ENCODE measurements around the gene PROB1. TPM values are rescaled to one million over a fixed set of nuclear protein-coding genes. Genes with fewer than 3 reads are reported as not detected.
A peak's percentile ranks its signal among the peaks of the same experiment; 100 is the strongest.

The PROB1 gene
- total RNA-seq, 8 experiments from 2014 or later: 0.56 to 3.8 (median 1.3) TPM

- Histone ChIP-seq H3K4me3 (no peak overlapping the region), H3K4me1 (replicated peaks in 1 of 2) (no peaks in the 10 kb centered on the region), H3K27ac (no peak overlapping the region)
- ATAC-seq (replicated peaks in 6 of 8): no peak
- in situ Hi-C loops (cut with MboI; ENCODE audit: low pct_unique_long_range_greater_than_20kb in 2 of 9, low sequenced_read_pairs in 9 of 9, unreplicated experiment in 9 of 9): no loop called here
- WGBS, 10 experiments: 60 to 100% (median 92%) methylated on average over 1 to 6 of the region's 8 CpGs; no CpG with 5 or more reads in 5 of the 10 experiments
Observed at GRCh38 chr5:139396691-139397090, 1.8 kb upstream of the PROB1 start.

DNA sequence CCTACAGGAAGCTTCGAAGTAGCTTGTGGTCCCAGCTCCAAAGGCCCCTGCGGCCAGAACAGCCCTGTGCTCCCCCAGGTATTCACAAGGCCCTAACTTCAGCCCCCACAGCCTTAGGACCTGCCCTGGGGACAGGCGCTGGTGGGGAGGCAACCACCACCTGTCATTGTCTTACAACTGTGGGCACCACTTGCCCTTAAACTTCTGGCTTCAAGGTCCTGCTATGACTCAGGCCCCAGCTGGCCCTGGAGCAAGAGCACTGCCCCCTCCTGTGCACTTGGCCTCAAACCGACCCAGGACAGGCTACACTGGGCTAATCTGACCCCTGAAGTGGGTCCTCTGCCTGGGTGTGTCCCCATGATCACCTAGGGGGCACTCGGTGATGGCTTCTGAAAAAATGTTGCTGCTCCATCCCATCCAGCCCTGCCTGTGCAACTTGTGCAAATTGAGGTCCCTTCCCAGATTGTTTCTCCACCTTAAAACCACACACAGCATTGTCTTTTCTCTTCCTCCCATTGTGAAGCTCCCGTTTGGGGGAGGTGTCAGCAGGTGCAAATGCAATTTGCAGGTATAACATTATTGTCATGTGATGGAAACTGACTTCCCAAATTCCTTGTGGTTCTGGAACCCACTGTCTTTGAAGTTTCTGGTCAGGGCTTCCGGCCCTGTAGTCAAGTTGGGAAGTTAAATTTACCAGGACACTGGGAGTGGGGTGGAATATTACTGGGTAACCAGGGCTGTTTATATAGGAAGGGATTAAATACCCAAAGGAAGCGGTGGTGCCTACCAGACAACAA, 1.1 kb upstream of the PROB1 start:
- 50 to 100% (median 83%) methylated on average over 1 to 4 of the region's 8 CpGs; no CpG with 5 or more reads in 3 of the 10 experiments for WGBS, 10 experiments
- in situ Hi-C loops (cut with MboI; ENCODE audit: low pct_unique_long_range_greater_than_20kb in 2 of 9, low sequenced_read_pairs in 9 of 9, unreplicated experiment in 9 of 9): no loop called here
- no peak for ATAC-seq (replicated peaks in 6 of 8)
- Histone ChIP-seq H3K27ac (no peak overlapping the region), H3K4me1 (replicated peaks in 1 of 2) (no peaks in the 10 kb centered on the region), H3K4me3 (no peak overlapping the region)

- H3K4me3 ChIP-seq: peak overlapping the region; percentile 14 to 39 (median 24)
- WGBS, 10 experiments: 0 to 10% (median 0%) methylated on average over 1 to 3 of the region's 62 CpGs; no CpG with 5 or more reads in 7 of the 10 experiments
- no peaks in the 10 kb centered on the region for H3K4me1 ChIP-seq (replicated peaks in 1 of 2)
- ATAC-seq (replicated peaks in 6 of 8): peak; percentile 20 to 74 (median 52)
- in situ Hi-C loops (cut with MboI; ENCODE audit: low pct_unique_long_range_greater_than_20kb in 2 of 9, low sequenced_read_pairs in 9 of 9, unreplicated experiment in 9 of 9): no loop called here
- H3K27ac ChIP-seq: no peak overlapping the region
Observed at GRCh38 chr5:139394123-139394653, 716 bp downstream of the PROB1 start.

- ATAC-seq (replicated peaks in 6 of 8): no peak
- Histone ChIP-seq H3K27ac (no peak overlapping the region), H3K4me3 (peak overlapping the region; percentile 14 to 39 (median 24)), H3K4me1 (replicated peaks in 1 of 2) (no peaks in the 10 kb centered on the region)
- 3 to 36% (median 8%) methylated on average over 2 to 24 of the region's 49 CpGs; no CpG with 5 or more reads in 3 of the 10 experiments for WGBS, 10 experiments
- in situ Hi-C loops (cut with MboI; ENCODE audit: low pct_unique_long_range_greater_than_20kb in 2 of 9, low sequenced_read_pairs in 9 of 9, unreplicated experiment in 9 of 9): no loop called here
Observed at GRCh38 chr5:139393497-139394122, 1.3 kb downstream of the PROB1 start.

DNA sequence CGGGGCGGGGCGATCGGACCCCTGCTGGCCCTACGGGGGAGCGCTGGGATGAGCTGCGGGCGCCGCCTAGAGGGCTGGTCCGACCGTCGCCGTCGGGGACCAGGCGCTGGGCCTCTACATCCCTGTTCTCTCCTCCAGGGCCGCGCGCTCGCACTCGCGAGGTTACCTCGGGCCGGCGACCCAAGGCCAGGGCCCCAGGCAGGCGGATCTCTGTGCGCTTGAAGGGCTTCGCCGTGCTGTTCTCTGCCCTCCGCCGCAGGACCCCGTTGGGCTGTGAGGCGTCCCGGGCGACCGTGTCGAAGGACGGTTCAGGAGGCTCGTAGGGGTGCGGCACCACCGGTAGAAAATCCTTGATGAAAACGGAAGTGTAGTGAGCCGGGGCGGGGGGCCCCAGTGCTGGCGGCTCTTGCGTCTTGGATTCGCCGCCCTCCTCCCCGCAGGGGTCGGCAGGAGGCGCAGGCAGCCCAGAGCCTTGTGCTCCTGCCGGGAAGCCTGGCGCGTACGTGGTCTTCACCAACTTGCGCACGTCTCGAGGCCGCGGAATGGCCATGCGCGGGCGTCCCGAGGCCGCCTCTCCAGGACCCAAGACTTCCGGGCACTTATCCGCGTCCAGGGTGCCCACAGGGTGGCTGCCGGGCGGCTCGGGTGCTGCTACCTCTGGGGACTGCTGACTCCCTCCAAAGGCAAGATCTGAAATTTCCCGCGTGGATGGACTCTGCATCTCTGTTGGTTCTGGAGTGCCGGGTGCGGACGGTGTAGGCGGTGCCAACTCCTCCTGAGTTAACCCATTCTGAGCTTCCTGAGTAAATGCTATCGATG, 2.0 kb downstream of the PROB1 start:
- Histone ChIP-seq H3K4me3 (peak overlapping the region in 2 of 5 donors; percentile 3 to 11), H3K4me1 (replicated peaks in 1 of 2) (no peaks in the 10 kb centered on the region), H3K27ac (no peak overlapping the region)
- ATAC-seq (replicated peaks in 6 of 8): peak in 7 of 8 experiments; percentile 21 to 66 (median 27)
- 7 to 26% (median 19%) methylated on average over 3 to 19 of the region's 77 CpGs; no CpG with 5 or more reads in 5 of the 10 experiments for WGBS, 10 experiments
- in situ Hi-C loops (cut with MboI; ENCODE audit: low pct_unique_long_range_greater_than_20kb in 2 of 9, low sequenced_read_pairs in 9 of 9, unreplicated experiment in 9 of 9): no loop called here

GRCh38 chr5:139392324-139392677, 2.6 kb downstream of the PROB1 start:
- WGBS, 10 experiments: no CpG with 5 or more reads among the region's 36 CpGs
- in situ Hi-C loops (cut with MboI; ENCODE audit: low pct_unique_long_range_greater_than_20kb in 2 of 9, low sequenced_read_pairs in 9 of 9, unreplicated experiment in 9 of 9): no loop called here
- no peak overlapping the region for H3K4me3 ChIP-seq
- H3K4me1 ChIP-seq (replicated peaks in 1 of 2): no peaks in the 10 kb centered on the region
- peak in 3 of 8 experiments; percentile 1 to 28 (median 1) for ATAC-seq (replicated peaks in 6 of 8)
- no peak overlapping the region for H3K27ac ChIP-seq

DNA sequence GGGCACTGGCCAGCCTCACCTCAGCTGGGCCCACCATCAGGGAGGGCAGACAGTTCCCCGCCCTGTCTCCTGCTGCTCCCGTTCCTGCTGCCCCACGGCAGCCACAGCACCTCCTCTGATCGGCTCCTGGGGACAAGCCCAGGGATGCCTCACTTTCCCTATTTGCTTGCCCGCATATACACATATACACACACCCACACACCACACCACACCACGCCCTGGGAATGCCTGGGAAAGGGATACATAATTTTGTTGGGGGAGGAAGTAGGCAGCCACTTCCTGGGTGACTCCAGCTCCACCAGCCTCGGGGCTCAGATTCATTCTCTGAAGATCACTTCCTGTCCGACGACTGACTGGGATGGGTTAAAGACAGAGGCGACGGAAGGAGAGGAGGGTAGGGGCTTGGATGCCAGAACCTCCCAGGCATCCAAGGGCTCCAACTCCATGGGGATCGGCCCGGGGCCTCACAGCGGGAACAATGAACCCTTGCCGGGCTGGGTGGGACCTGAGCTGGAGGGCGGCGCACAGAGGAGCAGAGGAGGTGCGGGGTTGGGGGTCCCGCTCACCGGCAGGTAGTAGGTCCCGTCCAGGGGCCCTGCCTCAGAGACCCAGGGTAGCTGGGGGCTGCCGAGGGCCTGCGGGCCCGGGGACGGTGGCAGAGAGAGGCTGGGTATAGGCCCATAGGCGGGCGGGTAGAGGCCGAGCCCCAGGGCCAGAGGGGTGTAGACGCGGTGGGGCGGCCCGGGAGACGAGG, 3.2 kb downstream of the PROB1 start:
- Histone ChIP-seq H3K4me3 (no peak overlapping the region), H3K27ac (no peak overlapping the region), H3K4me1 (replicated peaks in 1 of 2) (no peaks in the 10 kb centered on the region)
- WGBS, 10 experiments: 5 to 100% (median 88%) methylated on average over 1 to 4 of the region's 33 CpGs; no CpG with 5 or more reads in 4 of the 10 experiments
- in situ Hi-C loops (cut with MboI; ENCODE audit: low pct_unique_long_range_greater_than_20kb in 2 of 9, low sequenced_read_pairs in 9 of 9, unreplicated experiment in 9 of 9): no loop called here
- peak in 3 of 8 experiments; percentile 3 to 28 (median 12) for ATAC-seq (replicated peaks in 6 of 8)

DNA sequence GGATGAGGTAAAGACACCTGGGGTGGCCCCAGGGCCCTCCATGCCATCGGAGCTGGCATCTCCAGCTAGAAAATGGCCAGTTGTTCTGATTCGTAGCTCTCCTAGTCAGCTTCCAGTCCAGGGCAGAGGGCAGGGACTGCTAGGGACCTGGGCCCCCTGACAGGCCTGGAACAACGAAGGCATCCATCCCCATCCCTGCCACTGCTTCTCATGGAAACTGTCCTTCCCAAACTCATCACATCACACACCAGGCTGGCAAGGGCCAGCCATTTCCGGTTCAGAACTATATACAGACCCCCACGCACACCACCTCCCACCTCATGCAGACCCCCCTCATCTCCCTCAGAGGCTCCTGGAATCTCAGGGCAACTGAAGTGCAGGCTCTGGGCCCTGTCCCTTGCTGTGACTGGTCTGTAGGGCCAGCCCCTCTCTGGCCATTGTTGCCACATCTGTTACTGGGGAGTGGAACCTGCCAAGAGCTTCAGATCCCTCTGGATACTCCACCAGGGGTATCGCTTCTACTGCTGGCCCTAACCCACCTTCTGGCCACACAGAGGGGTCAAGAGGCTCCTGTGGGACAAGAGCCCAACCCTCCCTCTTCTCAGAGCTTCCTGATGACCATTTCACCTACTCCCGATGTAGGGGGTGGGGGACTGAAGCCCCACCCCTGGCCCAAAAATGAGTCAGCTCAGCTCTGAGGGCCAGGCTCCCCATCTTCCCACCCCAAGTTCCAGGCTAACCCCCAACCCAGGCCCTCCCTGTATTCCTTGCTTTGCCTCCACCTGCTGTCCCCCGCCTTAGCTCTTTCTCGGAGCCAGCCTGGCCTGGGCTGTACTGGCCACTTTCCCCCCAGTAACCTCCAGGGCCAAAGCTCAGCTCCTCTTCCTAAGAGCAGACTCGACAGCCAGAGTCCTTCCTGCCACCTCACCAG, 4.0 kb downstream of the PROB1 start:
- in situ Hi-C loops (cut with MboI; ENCODE audit: low pct_unique_long_range_greater_than_20kb in 2 of 9, low sequenced_read_pairs in 9 of 9, unreplicated experiment in 9 of 9): no loop called here
- Histone ChIP-seq H3K4me3 (no peak overlapping the region), H3K4me1 (replicated peaks in 1 of 2) (no peaks in the 10 kb centered on the region), H3K27ac (no peak overlapping the region)
- ATAC-seq (replicated peaks in 6 of 8): no peak
- 90 to 100% (median 100%) methylated on average over 1 to 3 of the region's 10 CpGs; no CpG with 5 or more reads in 6 of the 10 experiments for WGBS, 10 experiments

DNA sequence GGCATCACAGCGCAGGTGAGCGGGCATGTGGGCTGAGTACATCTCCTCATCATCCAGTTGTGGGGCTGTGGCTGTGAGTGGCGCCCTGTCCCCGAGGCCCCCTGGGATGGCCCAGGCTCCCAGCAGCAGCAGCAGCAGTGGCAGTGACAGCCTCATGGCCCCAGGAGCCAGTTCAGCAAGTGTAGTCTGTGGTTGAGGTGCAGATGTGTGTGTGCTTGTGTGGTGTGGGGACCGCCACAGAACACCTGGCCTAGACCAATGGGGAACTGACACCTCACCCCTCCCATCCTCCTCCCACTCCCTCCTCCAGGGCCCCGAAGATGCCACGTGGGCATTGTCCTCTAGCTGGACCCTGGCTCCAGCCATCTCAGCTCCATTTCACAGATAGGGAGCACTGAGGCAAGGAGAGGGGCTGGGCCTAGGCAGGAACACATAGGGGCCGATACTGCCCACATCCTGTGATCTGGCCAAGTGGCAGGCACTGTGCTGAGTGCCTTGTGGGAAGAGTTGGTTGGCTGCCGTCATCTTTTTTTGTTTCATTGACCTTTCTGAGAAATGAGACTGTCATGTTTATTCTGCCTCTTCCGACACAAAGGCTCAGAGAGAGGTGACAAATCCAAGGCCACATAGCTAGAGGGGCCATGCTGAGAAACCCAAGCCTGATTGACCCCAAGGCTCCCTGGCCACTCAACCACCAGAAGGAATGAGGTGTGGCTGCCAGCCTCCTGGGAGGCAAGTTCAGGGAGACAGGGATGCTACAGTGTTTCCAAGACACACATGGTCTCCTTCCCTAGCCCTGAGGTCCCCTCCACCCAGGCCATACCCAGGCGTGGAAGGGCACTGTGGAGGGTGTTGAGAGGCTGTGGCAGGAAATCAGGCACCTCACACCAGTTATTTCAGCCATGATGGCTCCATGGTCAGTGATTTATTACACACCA, 4.9 kb downstream of the PROB1 start, which contains the start of gene MZB1:
MZB1 (minus strand) TSS at position 213 of the 938 bp plus-strand sequence; CDS start at position 156, 57 bp downstream.
- ATAC-seq (replicated peaks in 6 of 8): no peak
- H3K4me1 ChIP-seq (replicated peaks in 1 of 2): no peaks in the 10 kb centered on the region
- 58 to 93% (median 90%) methylated on average over 2 to 3 of the region's 11 CpGs; no CpG with 5 or more reads in 5 of the 10 experiments for WGBS, 10 experiments
- in situ Hi-C loops (cut with MboI; ENCODE audit: low pct_unique_long_range_greater_than_20kb in 2 of 9, low sequenced_read_pairs in 9 of 9, unreplicated experiment in 9 of 9): no loop called here
- no peak within 1 kb of the TSS for H3K4me3 ChIP-seq
- no peak within 1 kb of the TSS for H3K27ac ChIP-seq

DNA sequence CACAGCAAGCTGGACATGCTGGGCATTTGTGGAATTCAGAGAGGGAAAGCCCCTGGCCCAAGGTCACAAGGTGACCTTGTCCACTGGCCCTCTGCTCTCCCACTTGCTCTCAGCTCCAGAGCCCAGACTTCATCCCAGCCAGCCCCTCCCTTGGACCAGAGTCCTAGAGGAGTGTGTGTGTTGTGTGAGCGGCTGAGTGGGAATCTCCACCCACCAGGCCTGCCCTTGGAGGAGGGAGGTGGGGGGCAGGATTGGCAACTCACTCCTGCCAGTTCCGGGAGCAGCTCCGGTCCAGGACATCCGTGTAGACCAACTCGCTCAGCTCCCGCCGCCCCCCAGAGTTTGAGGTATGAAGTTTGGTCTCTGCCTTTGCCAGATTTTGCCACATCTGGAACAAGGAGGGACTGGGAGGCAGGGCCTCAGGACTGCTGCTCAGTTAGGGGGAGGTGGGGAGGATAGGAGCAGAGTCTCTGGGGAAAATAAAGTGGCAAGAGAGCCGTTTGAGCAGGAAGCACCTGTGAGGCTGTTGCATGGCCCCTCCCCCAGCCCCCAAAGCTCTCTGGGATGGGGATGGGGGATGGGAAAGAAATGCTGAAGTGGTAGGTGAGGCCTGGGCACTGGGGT, 6.6 kb downstream of the PROB1 start:
- in situ Hi-C loops (cut with MboI; ENCODE audit: low pct_unique_long_range_greater_than_20kb in 2 of 9, low sequenced_read_pairs in 9 of 9, unreplicated experiment in 9 of 9): no loop called here
- peak in 6 of 8 experiments; percentile 13 to 40 (median 28) for ATAC-seq (replicated peaks in 6 of 8)
- Histone ChIP-seq H3K4me1 (replicated peaks in 1 of 2) (no peaks in the 10 kb centered on the region), H3K4me3 (no peak overlapping the region), H3K27ac (no peak overlapping the region)
- WGBS, 10 experiments: 6 to 20% methylated on average over 1 to 3 of the region's 8 CpGs; no CpG with 5 or more reads in 8 of the 10 experiments
